GM19452 (cell line): ENCODE results near the gene ALDH16A1.

Experiments used
- ATAC-seq: cut with Tn5 transposase; IDR thresholded peaks from one replicate; pipeline ENCODE4 v1.9.1; 2021; ENCODE audit not compliant: unreplicated experiment

The ALDH16A1 gene

GRCh38 chr19:49453013-49453756, at the start of gene ALDH16A1:
Gene ALDH16A1 (plus strand): TSS chr19:49453225. CDS start chr19:49453332, 107 bp downstream.
- ATAC-seq, result peak; percentile 88

GRCh38 chr19:49403404-49404187, 49.4 kb upstream of the ALDH16A1 start:
- no peak for ATAC-seq

- ATAC-seq, result no peak
Measured at GRCh38 chr19:49407079-49407478, 45.9 kb upstream of the ALDH16A1 start.

GRCh38 chr19:49407482-49408015, 45.5 kb upstream of the ALDH16A1 start:
- ATAC-seq, result no peak

- ATAC-seq, result no peak
Measured at GRCh38 chr19:49408816-49409440, 44.1 kb upstream of the ALDH16A1 start.

- no peak for ATAC-seq
Measured at GRCh38 chr19:49409441-49410029, 43.5 kb upstream of the ALDH16A1 start.

- ATAC-seq, result no peak
Measured at GRCh38 chr19:49411681-49412326, 41.2 kb upstream of the ALDH16A1 start.

GRCh38 chr19:49413348-49413747, 39.7 kb upstream of the ALDH16A1 start:
- no peak for ATAC-seq

- ATAC-seq, result no peak
Measured at GRCh38 chr19:49414256-49414655, 38.8 kb upstream of the ALDH16A1 start.

- ATAC-seq, result no peak
Measured at GRCh38 chr19:49415102-49415809, 37.8 kb upstream of the ALDH16A1 start.

- ATAC-seq, result no peak
Measured at GRCh38 chr19:49415810-49416200, 37.2 kb upstream of the ALDH16A1 start.

GRCh38 chr19:49417088-49417487, 35.9 kb upstream of the ALDH16A1 start:
- ATAC-seq, result no peak

GRCh38 chr19:49418511-49418910, 34.5 kb upstream of the ALDH16A1 start:
- ATAC-seq, result no peak

- no peak for ATAC-seq
Measured at GRCh38 chr19:49419173-49419572, 33.9 kb upstream of the ALDH16A1 start.

GRCh38 chr19:49420227-49420626, 32.8 kb upstream of the ALDH16A1 start:
- ATAC-seq, result no peak

- no peak for ATAC-seq
Measured at GRCh38 chr19:49421039-49421877, 31.8 kb upstream of the ALDH16A1 start.

GRCh38 chr19:49421878-49422202, 31.2 kb upstream of the ALDH16A1 start:
- ATAC-seq, result no peak

GRCh38 chr19:49422407-49423070, 30.5 kb upstream of the ALDH16A1 start:
- no peak for ATAC-seq
